Measurements from ENCODE around the gene NECTIN4.

DNA sequence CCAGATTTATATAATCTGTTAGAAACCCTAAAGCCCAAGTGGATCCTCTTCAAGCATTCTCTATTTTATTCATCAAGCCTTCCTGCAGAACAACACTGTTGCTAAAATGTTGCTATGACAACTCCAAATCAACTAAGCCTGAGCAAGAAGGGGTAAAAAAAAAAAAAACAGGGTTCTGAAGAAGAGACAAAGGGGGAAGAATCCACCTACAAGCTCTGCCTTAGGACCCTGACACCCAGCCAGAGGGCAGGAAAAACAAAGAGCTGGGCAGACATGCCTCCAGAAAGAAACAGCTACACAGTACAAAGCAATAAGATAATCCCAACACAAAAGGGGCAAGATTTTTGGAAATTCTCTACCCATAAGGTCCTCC, 44.8 kb downstream of the NECTIN4 start:
- TF ChIP-seq, protein P1, sequence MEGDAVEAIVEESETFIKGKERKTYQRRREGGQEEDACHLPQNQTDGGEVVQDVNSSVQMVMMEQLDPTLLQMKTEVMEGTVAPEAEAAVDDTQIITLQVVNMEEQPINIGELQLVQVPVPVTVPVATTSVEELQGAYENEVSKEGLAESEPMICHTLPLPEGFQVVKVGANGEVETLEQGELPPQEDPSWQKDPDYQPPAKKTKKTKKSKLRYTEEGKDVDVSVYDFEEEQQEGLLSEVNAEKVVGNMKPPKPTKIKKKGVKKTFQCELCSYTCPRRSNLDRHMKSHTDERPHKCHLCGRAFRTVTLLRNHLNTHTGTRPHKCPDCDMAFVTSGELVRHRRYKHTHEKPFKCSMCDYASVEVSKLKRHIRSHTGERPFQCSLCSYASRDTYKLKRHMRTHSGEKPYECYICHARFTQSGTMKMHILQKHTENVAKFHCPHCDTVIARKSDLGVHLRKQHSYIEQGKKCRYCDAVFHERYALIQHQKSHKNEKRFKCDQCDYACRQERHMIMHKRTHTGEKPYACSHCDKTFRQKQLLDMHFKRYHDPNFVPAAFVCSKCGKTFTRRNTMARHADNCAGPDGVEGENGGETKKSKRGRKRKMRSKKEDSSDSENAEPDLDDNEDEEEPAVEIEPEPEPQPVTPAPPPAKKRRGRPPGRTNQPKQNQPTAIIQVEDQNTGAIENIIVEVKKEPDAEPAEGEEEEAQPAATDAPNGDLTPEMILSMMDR (IDR thresholded peaks at IDR 0.05): no peak
- no peak for TF ChIP-seq POLR2A (IDR thresholded peaks at IDR 0.05)

Data from esophagus squamous epithelium (tissue), 4 donors.